ENCODE data around the gene DTNBP1. TPM values are rescaled to one million over a fixed set of nuclear protein-coding genes. Genes with fewer than 3 reads are reported as not detected.

DTNBP1 gene
- total RNA-seq, 1 experiment from 2014 or later = 13.5 TPM

GRCh38 chr6:15554728-15555100 is 108.1 kb downstream of the DTNBP1 start:
- TF ChIP-seq CTCF (IDR thresholded peaks at IDR 0.05; ENCODE audit: unreplicated experiment) = no peak
- Mint-ChIP-seq H3K9me3 (ENCODE audit: unreplicated experiment) (no peaks in the 10 kb centered on the region), H3K4me3 (ENCODE audit: unreplicated experiment) (no peak overlapping the region), H3K27ac (ENCODE audit: low read depth, unreplicated experiment) (peak overlapping the region; percentile 28), H3K27me3 (ENCODE audit: insufficient read depth, unreplicated experiment) (no peaks in the 10 kb centered on the region), H3K36me3 (ENCODE audit: insufficient read depth, unreplicated experiment) (peaks cover 7% of the 10 kb centered on the region), H3K4me1 (ENCODE audit: insufficient read depth, unreplicated experiment) (no peaks in the 10 kb centered on the region)
- no TSS peak for BruUV-seq (replicated peaks)
- ChIA-PET CTCF (no interaction called here), POLR2A (interaction anchor here (0.6 kb wide), 1 partner anchor 40 kb away, joined by 3 read pairs; no protein-coding TSS in a partner anchor)
- DNase-seq (ENCODE audit: unreplicated experiment) = no peak
- intact Hi-C loops (cut with micrococcal nuclease) = no loop called here

GRCh38 chr6:15553736-15554294 is 109.0 kb downstream of the DTNBP1 start:
- intact Hi-C loops (cut with micrococcal nuclease) = no loop called here
- Mint-ChIP-seq H3K9me3 (ENCODE audit: unreplicated experiment) (no peaks in the 10 kb centered on the region), H3K4me1 (ENCODE audit: insufficient read depth, unreplicated experiment) (no peaks in the 10 kb centered on the region), H3K27ac (ENCODE audit: low read depth, unreplicated experiment) (no peak overlapping the region), H3K36me3 (ENCODE audit: insufficient read depth, unreplicated experiment) (peaks cover 7% of the 10 kb centered on the region), H3K27me3 (ENCODE audit: insufficient read depth, unreplicated experiment) (no peaks in the 10 kb centered on the region), H3K4me3 (ENCODE audit: unreplicated experiment) (no peak overlapping the region)
- ChIA-PET POLR2A (no interaction called here), CTCF (interaction anchor here (0.6 to 1.1 kb wide), 2 partner anchors 22 to 31 kb away, joined by 3 to 4 read pairs; no protein-coding TSS in a partner anchor)
- TF ChIP-seq CTCF (IDR thresholded peaks at IDR 0.05; ENCODE audit: unreplicated experiment) = no peak
- DNase-seq (ENCODE audit: unreplicated experiment) = no peak
- BruUV-seq (replicated peaks) = no TSS peak

GRCh38 chr6:15553031-15553430 is 109.8 kb downstream of the DTNBP1 start:
- no TSS peak for BruUV-seq (replicated peaks)
- Mint-ChIP-seq H3K27ac (ENCODE audit: low read depth, unreplicated experiment) (no peak overlapping the region), H3K4me3 (ENCODE audit: unreplicated experiment) (no peak overlapping the region), H3K4me1 (ENCODE audit: insufficient read depth, unreplicated experiment) (no peaks in the 10 kb centered on the region), H3K27me3 (ENCODE audit: insufficient read depth, unreplicated experiment) (no peaks in the 10 kb centered on the region), H3K36me3 (ENCODE audit: insufficient read depth, unreplicated experiment) (peaks cover 7% of the 10 kb centered on the region), H3K9me3 (ENCODE audit: unreplicated experiment) (no peaks in the 10 kb centered on the region)
- intact Hi-C loops (cut with micrococcal nuclease) = no loop called here
- no peak for TF ChIP-seq CTCF (IDR thresholded peaks at IDR 0.05; ENCODE audit: unreplicated experiment)
- ChIA-PET POLR2A (interaction anchor here (0.7 to 1.2 kb wide), 2 partner anchors 56 to 232 kb away, joined by 3 read pairs; no protein-coding TSS in a partner anchor), CTCF (interaction anchor here (0.6 to 1.1 kb wide), 3 partner anchors 23 to 73 kb away, joined by 3 to 4 read pairs (median 3); no protein-coding TSS in a partner anchor)
- DNase-seq (ENCODE audit: unreplicated experiment) = no peak

- ChIA-PET CTCF (no interaction called here), POLR2A (no interaction called here)
- peaks cover 5% of the 10 kb centered on the region for H3K36me3 Mint-ChIP-seq (ENCODE audit: insufficient read depth, unreplicated experiment)
- DNase-seq (ENCODE audit: unreplicated experiment) = no peak
- no peaks in the 10 kb centered on the region for H3K27me3 Mint-ChIP-seq (ENCODE audit: insufficient read depth, unreplicated experiment)
- BruUV-seq (replicated peaks) = no TSS peak
- TF ChIP-seq CTCF (IDR thresholded peaks at IDR 0.05; ENCODE audit: unreplicated experiment) = no peak
- H3K4me3 Mint-ChIP-seq (ENCODE audit: unreplicated experiment) = no peak overlapping the region
- intact Hi-C loops (cut with micrococcal nuclease) = no loop called here
- no peaks in the 10 kb centered on the region for H3K9me3 Mint-ChIP-seq (ENCODE audit: unreplicated experiment)
- H3K4me1 Mint-ChIP-seq (ENCODE audit: insufficient read depth, unreplicated experiment) = no peaks in the 10 kb centered on the region
- H3K27ac Mint-ChIP-seq (ENCODE audit: low read depth, unreplicated experiment) = no peak overlapping the region
Measured at GRCh38 chr6:15551798-15552197, 111.0 kb downstream of the DTNBP1 start.
